ENCODE measurements around the gene CPAMD8. TPM values are rescaled to one million over a fixed set of nuclear protein-coding genes. Genes with fewer than 3 reads are reported as not detected.
A peak's percentile ranks its signal among the peaks of the same experiment; 100 is the strongest.

CPAMD8 gene
- total and polyA plus RNA-seq, 11 donors, result 5.2 to 49.5 (median 16.9) TPM

- ATAC-seq (peak; percentile 86 to 91 (median 88)), DNase-seq (peak; percentile 66 to 95 (median 78))
- TF ChIP-seq CTCF (IDR thresholded peaks at IDR 0.05), result no peak
- no peak for TF ChIP-seq POLR2A (IDR thresholded peaks at IDR 0.05)
- peaks cover 0 to 9% (median 0%) of the 10 kb centered on the region in 9 donors for H3K27me3 ChIP-seq
- H3K27ac ChIP-seq, result peak overlapping the region; percentile 17 to 95 (median 72)
- no peaks in the 10 kb centered on the region for H3K36me3 ChIP-seq
- H3K4me3 ChIP-seq, result peak overlapping the region in 3 of 12 donors; percentile 22 to 30 (median 24)
- 28 to 39% (median 31%) methylated on average over 20 of the region's 20 CpGs for WGBS, 4 donors
- peaks cover 0 to 21% (median 12%) of the 10 kb centered on the region in 12 donors for H3K9me3 ChIP-seq
- H3K4me1 ChIP-seq, result peaks cover 0 to 44% (median 27%) of the 10 kb centered on the region in 12 donors
- intact Hi-C loops (cut with DNase I), result no loop called here
Observed at GRCh38 chr19:16886305-16886880, 140.2 kb downstream of the CPAMD8 start.

- Histone ChIP-seq H3K36me3 (peaks cover 0 to 4% (median 0%) of the 10 kb centered on the region in 9 donors), H3K27ac (peak overlapping the region in 4 of 12 donors; percentile 60 to 95 (median 78)), H3K4me1 (peaks cover 0 to 44% (median 27%) of the 10 kb centered on the region in 12 donors), H3K4me3 (no peak overlapping the region), H3K27me3 (peaks cover 0 to 9% (median 0%) of the 10 kb centered on the region in 9 donors), H3K9me3 (peaks cover 0 to 26% (median 14%) of the 10 kb centered on the region in 12 donors)
- DNase-seq (no peak), ATAC-seq (no peak)
- intact Hi-C loops (cut with DNase I), result no loop called here
- no peak for TF ChIP-seq POLR2A (IDR thresholded peaks at IDR 0.05)
- TF ChIP-seq CTCF (IDR thresholded peaks at IDR 0.05), result no peak
- WGBS, 4 donors, result 40 to 68% (median 55%) methylated on average over 5 of the region's 5 CpGs
Observed at GRCh38 chr19:16885166-16885565, 141.4 kb downstream of the CPAMD8 start.

GRCh38 chr19:16883522-16883921, 143.1 kb downstream of the CPAMD8 start:
- Histone ChIP-seq H3K9me3 (peaks cover 0 to 26% (median 14%) of the 10 kb centered on the region in 12 donors), H3K36me3 (peaks cover 2 to 20% (median 16%) of the 10 kb centered on the region in 9 donors), H3K27me3 (no peaks in the 10 kb centered on the region), H3K4me1 (peaks cover 0 to 31% (median 17%) of the 10 kb centered on the region in 12 donors), H3K27ac (no peak overlapping the region), H3K4me3 (no peak overlapping the region)
- DNase-seq, result no peak
- TF ChIP-seq CTCF (IDR thresholded peaks at IDR 0.05) (no peak), POLR2A (IDR thresholded peaks at IDR 0.05) (no peak)
- WGBS, 4 donors, result 80 to 93% (median 91%) methylated on average over 1 to 3 of the region's 3 CpGs
- no peak for ATAC-seq
- intact Hi-C loops (cut with DNase I), result loop anchor here in 1 of 10 donors (5.0 kb wide), 1 partner anchor 41 kb away; no protein-coding TSS in a partner anchor

GRCh38 chr19:16882146-16882545, 144.5 kb downstream of the CPAMD8 start:
- no peak for DNase-seq
- TF ChIP-seq CTCF (IDR thresholded peaks at IDR 0.05) (no peak), POLR2A (IDR thresholded peaks at IDR 0.05) (no peak)
- Histone ChIP-seq H3K4me1 (peaks cover 0 to 18% (median 12%) of the 10 kb centered on the region in 12 donors), H3K27ac (no peak overlapping the region), H3K36me3 (peaks cover 3 to 34% (median 30%) of the 10 kb centered on the region in 9 donors), H3K4me3 (no peak overlapping the region), H3K9me3 (peaks cover 0 to 26% (median 14%) of the 10 kb centered on the region in 12 donors), H3K27me3 (no peaks in the 10 kb centered on the region)
- WGBS, 4 donors, result 96 to 100% (median 97%) methylated on average over 3 of the region's 3 CpGs
- ATAC-seq, result no peak
- intact Hi-C loops (cut with DNase I), result loop anchor here in 1 of 10 donors (5.0 kb wide), 1 partner anchor 40 kb away; no protein-coding TSS in a partner anchor

Measured in heart left ventricle (tissue), 16 donors.